Measurements from ENCODE around the gene ITPR1. TPM values are rescaled to one million over a fixed set of nuclear protein-coding genes. Genes with fewer than 3 reads are reported as not detected.

The ITPR1 gene
- total RNA-seq, 1 donor from 2014 or later = 90.5 TPM

DNA sequence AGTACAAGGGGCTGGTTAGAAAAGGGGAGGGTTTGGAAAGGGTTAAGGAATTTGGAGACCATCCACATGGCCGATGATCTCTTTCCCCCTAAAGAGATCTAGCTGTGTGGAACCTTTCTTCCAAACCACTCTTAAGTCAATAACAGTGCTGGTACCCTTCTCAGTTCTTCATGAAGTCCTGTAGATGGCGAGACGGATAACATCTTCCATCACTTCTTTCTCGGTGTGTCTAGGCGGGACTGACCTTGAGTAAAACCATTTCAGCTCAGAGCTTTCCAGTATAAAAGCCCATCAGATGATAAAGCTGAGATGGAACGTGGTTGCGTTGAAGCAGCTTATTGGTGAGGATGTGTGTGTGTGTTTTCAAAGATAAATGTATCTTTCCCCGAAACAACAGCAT lies 334.6 kb downstream of the ITPR1 start:
- no peak for DNase-seq (ENCODE audit: low spot score)

DNA sequence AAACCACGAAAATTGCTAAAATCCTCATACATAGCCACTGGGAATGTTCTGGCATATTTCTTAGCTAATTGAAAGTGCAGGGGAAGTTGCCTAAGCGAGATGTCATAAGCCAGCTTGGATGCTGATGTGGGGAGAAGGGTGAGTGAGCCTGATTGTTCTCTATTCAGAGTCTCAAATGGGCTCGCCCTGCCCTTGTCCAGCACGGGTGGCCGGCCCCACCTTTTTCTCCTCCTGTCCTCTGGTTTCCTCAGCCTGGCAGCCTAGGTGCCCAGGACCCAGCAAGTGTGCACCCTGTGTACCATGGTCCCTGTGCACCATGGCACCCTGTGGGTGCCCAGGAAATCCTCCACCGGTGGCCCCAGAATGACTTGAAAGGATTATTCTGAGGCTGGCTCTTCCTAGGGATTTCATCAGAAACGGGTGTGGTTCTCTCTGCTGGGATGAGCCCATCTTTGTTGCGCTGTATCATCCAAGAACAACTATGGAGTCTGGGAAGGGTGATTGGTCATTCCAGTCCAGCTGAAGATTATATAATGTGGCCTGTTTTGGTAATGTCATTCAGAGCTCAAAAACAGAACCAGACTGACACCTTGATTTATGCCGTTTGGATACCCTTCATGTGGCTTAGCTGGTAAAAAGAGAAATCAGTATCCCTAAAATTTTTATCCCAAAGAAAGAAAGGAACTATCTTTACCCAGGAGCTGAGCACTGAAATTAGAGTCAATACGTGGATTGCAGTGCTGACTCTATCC lies 335.3 kb downstream of the ITPR1 start:
- no peak for DNase-seq (ENCODE audit: low spot score)

DNA sequence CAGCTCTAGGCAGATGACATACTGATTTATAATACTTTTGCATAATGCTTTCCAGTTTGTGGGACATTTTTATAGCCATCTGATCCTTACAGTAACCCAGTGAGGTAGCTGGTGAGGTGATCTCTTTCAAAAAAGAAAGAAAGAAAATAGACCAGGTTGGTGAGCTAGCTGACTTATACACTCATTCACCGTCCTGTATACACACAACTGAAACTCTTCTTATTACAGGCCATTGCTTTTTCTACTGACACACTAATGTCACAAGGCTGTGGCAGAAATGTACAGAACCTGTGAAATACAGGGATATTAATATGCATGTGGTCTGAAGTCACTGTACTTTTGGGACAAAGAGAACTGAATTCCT lies 335.9 kb downstream of the ITPR1 start:
- no peak for DNase-seq (ENCODE audit: low spot score)

DNA sequence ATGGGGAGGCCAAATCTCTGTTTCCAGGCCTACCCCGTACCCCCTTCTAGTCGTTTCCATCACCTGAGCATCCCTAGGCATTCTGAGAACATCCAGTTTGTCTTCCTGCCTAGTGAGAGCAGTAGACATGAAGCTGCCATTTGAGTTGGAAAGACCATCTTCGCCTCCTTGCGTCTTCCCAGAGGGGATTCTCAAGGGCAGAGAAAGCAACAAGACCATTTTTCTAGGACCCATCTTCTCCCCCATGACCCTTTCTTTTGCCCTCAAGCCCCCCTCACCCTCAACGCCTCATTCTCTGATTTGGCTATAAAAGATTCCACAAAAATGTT lies 337.4 kb downstream of the ITPR1 start:
- DNase-seq (ENCODE audit: low spot score) = no peak

DNA sequence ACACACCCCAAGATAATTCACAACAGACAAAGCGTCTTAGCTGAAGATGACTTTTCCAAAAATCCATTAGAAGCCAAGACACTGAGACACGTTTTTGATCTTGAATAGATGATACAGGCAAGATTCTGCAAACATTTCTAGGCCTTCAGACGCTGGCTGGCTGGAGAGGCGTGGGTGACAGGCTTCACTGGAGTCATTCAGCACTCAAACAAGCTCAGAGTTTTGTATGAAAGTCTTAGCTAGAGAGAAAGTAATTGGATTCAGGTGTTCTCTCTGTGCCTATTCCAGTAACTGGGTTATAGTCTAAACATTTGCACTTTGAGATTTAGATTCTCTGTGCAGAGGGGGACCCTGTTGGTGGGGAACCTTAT lies 338.4 kb downstream of the ITPR1 start:
- DNase-seq (ENCODE audit: low spot score) = no peak

DNA sequence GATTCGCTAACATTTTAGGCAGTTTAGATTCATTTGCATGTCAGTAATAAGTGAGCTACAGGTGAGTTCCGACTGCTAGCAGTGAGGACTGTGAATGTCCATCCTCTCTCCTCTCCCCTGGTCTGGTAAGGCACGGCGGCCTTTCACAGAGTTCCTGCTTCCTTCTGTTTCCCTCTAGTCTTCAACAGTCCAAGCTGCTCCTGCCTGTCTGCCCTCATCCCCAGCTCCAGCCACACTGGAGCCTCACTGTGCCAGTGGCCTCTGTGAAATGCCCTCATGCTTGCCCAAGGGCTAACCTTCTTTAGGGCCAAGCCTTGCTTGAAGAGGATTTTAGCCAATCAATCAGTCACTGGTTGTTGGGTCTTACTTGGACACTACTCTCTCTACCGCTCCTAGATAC lies 340.3 kb downstream of the ITPR1 start:
- DNase-seq (ENCODE audit: low spot score) = no peak

DNA sequence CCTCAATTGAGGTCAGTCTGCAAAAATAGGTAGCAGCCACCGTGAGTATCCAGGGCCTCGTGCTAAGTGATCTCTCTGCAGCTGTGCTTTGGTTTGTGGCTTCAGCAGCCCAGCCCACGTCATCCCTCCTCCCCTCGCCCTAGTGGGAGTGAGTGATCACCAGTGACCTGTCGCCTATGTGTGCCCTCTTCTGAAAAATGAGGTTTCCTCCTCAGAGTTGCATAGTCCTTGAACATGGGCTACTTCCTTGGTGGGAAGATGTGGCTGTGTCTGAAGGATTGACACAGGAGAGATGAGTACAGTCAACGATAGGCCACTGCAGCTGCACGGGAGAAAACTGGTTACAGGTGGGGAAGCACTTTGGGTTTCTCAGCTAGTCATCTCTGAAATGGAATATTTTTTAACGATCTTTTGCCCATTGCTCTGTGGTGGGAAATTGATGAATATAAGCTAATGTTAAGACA lies 341.3 kb downstream of the ITPR1 start:
- DNase-seq (ENCODE audit: low spot score) = peak; percentile 30

DNA sequence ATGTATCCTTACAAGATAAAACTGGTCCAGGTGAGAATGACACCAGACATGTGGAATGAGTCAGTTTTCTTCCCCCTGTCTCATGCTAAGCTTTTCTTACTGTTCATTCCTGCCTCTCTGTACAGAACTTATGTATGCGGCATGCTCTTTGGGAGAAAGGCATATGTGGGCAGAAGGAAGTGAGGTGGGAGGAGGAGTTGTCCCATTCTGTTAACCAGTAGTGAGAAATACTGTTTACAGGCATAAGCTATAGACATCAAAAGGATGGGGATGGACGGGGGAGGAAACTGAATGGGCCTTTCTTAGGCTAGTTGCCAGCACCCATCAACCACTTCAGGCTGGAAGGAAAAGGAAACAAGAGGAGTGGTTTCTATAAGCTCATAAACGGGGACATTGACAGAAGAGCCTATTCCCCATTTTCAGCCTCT lies 342.5 kb downstream of the ITPR1 start:
- no peak for DNase-seq (ENCODE audit: low spot score)

DNA sequence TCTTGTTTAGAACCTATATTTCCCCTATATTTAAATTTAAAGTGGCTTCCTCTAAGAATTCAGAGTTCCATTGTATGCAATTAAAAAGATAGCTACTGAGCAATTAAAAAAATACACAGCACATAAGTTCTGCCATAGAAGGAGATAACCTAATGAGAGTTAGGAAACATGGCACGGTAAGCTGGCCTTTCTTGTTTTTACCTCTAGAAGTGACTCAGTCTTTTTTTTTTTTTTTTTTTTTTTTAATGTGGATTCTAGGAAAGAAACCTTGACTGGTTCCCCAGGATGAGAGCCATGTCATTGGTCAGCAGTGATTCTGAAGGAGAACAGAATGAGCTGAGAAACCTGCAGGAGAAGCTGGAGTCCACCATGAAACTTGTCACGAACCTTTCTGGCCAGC lies 343.4 kb downstream of the ITPR1 start:
- no peak for DNase-seq (ENCODE audit: low spot score)

DNA sequence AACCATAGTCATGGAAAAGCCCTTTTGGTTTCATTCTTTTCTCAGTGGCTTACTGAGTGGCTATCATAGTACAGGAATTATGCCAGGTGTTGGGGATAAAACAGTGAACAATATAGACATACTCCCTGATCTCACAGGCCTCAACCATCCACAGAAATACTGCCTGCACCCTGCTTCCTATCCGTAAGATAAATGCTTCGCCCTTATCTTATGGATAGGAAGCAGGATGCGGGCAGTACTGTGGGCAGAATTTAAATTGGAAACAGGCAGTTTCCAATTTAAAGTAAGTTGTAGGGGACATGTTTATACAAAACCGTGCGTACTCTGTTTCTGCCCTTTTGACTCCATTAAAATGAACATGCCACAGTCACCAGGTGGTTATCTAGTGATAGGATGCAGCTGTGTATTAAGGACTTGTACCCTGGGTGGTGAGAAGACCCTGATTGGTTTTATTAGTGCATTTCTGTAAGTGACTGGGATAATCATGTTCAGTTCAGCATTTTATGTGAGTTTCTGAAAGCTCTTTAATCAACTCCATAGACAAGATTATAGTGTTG lies 344.3 kb downstream of the ITPR1 start:
- no peak for DNase-seq (ENCODE audit: low spot score)

DNA sequence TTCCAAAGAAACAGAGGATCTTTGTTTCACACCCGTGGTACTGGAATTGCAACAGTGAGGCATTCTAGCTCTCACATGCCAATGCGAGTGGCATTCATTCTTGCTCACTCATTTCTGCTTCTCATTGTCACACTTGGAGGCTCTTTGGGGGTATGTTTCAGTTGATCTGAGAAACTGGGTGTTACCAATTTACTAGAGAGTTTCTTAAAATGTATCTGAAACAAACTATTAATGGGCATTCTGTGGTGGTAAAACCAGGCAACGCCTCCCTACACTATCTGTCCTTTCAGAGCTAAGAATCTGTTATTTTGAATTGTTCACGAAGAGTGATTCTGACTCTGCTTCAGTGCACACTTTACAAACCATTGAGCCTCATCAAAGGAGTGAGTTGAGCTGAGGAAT lies 345.5 kb downstream of the ITPR1 start:
- DNase-seq (ENCODE audit: low spot score) = no peak

DNA sequence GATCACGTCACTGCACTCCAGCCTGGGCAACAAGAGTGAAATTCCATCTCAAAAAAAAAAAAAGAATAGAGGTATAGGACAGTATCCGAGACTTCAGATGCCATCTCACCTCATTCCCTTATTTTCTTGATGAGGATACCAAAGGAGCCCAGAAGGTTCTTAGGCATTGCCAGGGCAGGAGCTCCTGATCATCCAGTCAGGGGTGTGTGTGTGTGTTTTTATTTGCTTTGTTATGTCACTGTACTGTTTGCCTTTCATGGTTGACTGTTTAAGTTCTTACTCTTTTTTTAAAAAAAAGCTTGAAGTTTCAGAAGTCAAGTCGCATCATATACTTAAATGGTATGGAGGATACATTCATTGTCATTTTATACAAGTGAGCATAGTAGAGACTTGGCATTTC lies 346.1 kb downstream of the ITPR1 start:
- no peak for DNase-seq (ENCODE audit: low spot score)

DNA sequence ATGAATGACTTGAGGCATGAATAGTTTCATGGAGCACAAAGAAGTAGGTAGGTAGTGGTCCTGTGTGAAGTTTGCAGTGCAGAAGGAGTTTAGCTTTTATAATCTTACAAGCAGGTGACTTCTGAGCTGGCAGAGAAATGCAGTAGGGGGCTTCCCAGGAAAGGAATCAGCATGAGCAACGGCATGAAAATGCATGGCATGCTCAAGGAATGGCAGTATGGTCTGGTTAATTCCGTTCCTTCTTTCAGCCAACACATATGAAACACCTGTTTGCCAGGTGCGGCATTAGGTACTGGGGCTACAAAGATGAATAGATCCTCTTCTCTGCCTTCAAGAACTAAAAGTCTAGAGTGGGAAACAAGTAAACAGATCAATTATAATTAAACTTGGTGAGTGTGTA lies 348.1 kb downstream of the ITPR1 start:
- no peak for DNase-seq (ENCODE audit: low spot score)

DNA sequence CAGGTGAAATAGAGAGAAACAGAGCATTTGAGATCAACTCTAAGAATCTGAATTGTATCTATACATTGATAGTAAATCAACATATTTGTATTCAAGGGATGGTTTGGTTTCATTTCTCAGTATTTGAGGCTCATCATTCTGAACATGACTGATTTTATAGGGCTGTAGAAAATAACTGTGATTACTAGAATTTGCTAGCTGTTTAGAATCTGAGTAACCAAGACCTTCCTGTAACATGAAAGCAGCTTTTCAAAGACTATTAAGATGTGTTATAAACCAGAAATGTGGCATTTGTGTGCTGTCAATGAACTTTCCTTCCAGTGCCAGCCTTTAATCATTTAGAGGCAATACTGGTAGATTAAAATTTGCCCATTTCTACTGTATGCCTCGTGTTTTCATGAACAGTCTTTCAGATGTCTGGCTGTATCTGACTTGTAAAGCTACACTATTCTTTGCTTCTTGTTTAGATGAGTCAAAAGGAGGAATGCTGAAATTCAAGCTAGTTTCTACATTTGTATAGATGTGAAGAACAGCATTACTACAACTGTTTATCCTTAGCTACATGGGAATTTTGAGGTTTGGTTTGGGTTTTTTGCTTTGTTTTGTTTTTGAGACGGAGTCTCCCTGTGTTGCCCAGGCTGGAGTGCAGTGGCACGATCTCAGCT lies 348.8 kb downstream of the ITPR1 start:
- DNase-seq (ENCODE audit: low spot score) = no peak

DNA sequence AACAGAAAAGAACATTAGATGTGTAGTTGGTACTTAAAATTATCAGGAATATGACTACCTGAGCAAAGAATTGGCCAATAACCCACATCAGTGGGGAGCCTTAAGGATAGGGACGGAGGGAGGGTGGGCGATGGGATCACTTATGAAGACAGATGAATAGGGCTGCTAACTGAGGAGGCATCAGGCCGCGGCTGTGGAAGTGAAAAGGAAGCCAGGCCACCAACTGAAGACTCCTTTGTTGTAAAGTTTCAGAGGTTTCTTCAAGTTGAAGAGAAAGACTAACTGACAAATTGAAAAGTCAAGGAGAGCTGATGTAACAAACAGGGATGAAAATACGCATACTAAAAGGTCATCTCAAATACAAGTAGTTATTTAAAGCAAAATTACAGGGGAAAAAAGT lies 350.5 kb downstream of the ITPR1 start:
- no peak for DNase-seq (ENCODE audit: low spot score)

DNA sequence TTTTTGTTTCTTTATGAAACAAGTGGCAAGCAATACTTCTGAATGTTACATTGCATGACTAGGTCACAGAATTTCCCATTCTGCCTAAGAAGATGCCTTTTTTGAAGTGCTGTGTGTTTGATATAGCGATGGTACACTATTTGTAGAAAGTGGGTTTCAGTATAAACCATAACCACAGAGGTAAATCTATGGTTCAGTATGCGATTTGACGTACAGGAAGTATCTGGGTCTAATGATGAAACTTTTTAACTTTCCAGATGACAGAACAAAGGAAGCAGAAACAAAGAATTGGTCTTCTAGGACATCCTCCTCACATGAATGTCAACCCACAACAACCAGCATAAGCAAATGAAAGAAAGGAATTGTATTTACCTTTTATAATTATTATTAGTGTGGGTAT lies 352.7 kb downstream of the ITPR1 start:
- DNase-seq (ENCODE audit: low spot score) = no peak

DNA sequence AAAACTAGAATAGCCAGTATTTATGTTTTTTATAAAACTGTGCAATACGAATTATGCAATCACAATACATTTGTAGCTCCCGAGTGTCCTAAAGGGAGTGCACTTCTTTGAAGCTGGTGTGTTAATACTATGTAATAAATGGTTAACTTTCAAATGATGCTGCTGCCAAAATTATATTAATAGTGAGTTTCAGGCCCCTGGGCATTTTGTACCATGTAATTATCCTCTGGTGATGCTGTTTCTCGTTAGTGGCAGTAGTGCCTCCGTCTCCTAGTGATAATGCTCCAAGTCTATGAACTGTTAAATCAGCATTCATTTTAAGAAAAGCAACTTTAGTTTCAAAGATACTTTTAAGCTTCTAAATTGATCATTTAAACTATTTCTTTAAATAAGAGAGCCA lies 353.4 kb downstream of the ITPR1 start:
- DNase-seq (ENCODE audit: low spot score) = no peak

DNA sequence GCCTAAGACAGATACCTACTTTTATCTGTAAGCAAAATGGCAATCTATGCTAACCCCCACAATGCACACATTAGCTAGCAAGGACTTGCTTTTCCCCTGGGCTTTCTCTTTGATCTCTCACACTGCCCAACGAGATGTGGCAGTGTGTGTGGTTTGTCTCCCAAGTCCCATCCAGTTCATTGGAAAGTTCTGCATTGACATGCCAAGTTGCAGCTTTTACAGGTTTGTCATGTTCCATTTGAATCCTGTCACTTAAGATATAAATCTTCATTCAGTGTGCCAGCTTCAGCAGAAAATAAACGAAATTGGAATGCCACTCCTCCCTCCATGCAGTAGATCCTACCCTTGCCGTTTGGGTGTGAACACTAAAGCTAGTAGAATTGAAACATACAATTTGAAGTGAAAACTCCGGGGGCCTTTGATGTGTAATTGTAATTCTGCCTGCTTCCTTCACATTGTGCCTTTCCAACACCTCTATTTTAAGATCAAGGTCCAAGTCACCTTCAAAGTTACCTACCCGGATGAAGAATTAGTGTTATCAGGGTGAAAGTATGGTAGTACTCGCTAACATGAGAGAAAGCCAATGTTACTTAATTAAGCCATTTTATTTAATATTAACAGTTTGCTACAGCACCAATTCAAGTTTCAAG lies 355.2 kb downstream of the ITPR1 start:
- DNase-seq (ENCODE audit: low spot score) = no peak

DNA sequence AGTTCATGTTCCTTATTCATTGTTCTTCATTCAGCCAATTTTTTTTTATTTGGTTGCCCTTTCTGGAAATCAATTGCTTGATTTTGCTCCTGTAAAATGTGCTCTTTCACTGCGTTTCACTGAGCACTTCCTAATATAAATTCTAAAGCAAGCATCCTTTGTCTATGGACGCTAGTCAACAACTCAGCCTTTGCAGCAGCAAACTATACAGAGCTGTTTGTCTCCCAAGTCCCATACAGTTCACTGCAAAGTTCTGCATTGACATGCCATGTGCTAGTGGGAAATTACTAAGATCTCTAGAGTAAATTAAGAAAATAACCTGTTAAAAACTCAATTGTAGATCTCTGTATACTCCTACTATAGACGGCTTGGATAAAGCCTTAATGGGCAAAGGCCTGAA lies 356.0 kb downstream of the ITPR1 start:
- DNase-seq (ENCODE audit: low spot score) = no peak

DNA sequence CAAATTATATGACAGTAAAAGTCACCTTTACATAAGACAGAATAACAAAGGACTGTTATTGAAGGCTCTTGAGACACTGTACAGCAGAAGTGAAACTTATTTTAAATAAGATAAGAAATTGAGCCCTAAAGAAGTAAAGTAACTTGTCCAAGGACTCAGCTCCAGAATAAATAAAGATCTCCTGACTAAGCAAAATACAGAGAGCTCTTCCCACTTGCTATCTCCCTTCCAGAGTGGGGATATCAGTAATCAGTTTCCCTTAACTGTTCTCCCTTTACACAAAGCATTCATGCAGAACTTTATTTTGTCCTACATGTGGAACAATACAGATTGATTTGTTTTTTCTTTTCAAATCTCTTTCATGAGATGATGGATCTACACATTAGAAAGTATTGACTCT lies 356.6 kb downstream of the ITPR1 start:
- no peak for DNase-seq (ENCODE audit: low spot score)

DNA sequence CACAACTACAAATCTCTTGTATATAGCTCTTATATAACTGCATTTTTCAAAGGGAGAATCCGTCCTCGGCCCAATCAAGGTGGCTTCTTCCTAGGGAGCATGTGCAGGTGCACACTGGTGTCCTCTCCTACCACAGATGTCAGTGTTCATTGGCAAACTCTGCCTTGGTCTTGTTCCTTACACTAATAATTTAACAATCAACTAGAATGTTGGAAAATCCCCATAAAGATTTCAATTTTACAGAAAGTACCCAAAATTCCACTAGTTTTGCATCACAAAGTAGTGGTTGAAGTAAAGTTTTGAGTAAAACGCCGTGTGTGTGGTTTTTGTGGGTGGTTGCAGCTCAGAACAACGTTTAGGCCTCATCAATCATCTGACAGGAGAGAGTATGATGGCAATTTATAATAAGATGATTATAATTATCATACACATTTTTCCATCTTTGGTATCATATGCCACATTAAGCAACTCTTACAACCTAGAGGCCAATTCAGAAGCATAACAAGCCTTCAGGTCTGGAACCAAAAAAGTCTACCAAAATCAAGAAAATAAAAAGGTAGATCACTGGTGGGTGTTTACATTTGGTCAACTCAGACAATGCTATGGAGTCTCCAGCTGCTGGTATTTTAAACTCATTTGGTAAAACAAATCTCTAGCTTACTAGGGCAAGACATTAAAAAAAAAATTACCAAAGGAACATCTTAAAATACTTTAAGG lies 357.2 kb downstream of the ITPR1 start:
- DNase-seq (ENCODE audit: low spot score) = no peak

DNA sequence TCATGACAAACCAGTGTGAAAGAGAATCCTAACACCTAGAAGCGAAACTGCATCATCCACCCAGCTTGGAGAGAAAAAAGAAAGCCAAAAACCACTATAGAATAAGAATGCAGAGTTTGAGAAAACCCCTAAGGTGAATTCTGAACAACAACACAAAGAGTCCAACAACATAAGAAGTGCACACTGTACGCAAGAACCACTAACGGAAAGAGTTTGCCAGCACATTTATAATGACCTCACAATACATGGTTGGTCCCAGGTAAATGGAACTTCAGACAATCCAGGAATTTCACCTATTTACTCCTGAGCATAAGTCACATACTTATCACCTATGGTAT lies 357.7 kb downstream of the ITPR1 start:
- DNase-seq (ENCODE audit: low spot score) = no peak

All from mucosa of gallbladder (tissue), 1 donor.